Muscle of arm (tissue), 12 donors: ENCODE data around the gene PCSK2. TPM values are rescaled to one million over a fixed set of nuclear protein-coding genes. Genes with fewer than 3 reads are reported as not detected.
A peak's percentile ranks its signal among the peaks of the same experiment; 100 is the strongest.

ENCODE experiments used
- DNase-seq: peaks from one replicate; pipeline ENCODE4 v3.0.0-alpha.2; 2013
- polyA plus RNA-seq, 12 donors: library from polyadenylated mRNA; unstranded; fragments of 120-200 nt; gene quantifications; one replicate each; pipeline ENCODE4 v1.2.1, GENCODE V29; 2013; ENCODE audit not compliant: insufficient read length in 12 of 12

PCSK2 gene
- polyA plus RNA-seq, 12 donors: 0.38 to 13.4 (median 0.73) TPM; not detected in 2

DNA sequence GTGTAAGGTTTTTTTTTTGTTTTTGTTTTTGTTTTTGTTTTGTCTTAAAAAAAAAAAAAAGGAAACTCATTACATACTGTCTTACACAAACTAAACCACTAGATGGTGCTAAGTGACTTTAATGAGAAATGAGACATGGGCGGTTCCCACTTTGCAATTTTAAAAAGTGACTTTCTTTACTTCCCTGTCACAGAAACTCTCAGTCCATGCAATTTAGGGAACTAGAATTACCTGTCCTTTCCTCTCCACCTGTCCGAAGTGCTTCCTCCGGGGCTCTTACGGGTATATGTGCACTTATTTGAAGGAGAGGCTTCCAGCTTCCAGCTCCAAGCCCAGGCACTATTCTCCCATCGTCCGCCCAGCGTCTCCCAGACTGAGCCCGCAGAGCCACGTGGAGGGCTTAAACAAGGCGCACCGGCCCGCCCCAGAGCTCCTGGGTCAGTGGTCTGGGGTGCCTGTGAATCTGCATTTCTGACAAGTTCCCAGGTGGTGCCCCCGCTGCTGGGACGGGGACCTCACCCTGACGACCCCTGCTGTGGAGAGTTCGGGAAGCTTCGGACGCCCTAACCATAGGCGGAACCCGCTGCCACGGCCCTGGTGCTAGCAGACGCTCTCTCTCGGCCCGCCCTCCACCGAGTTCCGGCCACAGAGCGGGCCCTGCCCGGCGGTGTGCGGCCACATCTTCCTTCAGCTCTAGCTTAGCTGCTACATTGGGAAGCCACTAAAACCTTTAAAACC lies 278.2 kb downstream of the PCSK2 start:
- DNase-seq: peak; percentile 75

DNA sequence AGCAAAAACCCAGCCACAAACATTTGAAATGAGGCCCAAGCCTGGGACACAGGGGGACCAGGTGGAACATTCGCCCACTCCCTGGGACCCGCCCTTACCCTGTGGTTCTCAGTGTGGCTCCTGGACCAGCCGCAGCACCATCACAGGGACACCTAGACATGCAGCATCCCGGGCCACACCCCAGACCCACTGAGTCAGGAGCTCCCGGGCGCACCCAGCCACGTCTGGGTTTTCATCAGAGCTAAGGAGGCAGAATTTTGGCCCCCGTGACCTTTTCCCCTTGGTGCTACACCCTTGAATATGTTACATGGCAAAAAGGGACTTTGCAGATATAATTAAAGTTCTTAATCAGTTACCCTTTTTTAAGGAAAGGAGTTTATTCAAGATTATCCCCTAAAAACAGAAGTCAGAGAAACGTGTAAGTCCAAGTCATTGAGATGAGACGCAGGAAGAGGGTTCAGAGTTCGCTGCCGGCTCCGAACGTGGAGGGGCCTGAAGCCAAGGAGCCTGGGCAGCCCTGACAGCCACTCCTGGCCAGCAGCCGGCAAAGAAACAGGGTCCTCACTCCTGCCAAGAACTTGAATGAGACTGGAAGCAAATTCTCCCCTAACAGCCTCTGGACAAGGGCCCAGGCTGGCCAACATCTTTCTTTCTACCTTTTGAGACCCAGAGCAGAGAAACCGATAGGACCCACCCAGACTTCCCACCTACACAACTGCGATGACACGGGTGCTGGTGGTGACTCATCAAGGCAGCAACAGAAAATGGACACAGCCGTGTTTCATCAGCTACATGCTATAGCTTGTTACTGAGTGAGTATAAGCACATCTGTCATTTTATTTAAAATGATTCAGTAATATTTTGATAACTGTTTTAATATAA lies 279.0 kb downstream of the PCSK2 start:
- no peak for DNase-seq

DNA sequence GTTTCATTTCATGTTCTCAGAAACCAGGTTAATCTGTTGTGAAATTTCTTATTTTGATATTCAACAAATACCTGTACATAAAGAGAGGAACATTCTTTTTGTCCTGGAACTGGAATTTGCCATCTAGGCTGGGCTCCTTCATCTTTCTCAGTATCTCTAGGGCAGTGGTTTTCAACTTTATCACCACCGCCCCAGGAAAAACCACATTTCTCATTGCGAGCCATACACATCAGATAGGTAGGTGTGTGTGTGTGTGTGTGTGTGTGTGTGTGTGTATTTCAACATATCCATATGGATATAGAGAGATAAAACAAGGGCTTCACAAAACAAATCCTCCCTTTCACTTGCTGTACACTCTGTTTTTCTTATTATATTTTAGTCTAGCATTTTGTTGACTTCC lies 280.2 kb downstream of the PCSK2 start:
- DNase-seq: no peak

DNA sequence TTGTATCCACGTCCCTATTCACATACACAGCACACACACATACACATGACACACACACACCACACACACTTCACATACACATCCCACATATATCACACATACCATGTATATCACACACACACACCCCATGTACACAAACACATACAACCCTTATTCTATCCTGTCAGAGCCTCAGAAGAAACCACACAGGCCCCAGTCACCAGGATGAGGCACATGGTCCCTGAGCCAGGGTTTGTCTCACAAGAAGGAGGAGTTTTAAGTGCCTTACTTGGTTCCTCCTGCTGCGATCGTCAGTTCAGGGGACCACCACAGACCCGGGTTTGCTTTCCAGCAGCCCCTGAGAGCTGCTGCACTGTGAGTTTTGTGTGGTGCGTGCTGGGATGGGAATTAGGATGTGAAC lies 280.7 kb downstream of the PCSK2 start:
- no peak for DNase-seq

DNA sequence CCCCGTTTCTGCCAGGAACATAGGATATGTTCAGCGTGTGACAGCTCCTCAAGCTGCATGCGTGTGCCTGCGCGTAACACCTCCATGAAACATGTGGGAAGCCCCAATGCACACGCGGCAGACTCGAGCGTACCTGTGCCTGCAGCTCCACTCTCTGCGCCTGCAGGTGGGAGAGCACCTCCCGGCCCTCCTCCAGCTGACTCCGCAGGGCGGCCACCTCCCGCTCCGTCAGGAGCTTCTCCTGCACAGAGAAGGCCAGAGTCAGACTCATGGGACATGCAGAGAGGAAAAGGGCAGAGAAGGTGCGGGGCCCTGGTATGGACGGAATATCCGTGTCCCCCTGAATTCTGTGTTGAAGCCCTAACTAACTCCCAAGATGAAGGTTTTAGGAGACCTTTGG lies 281.9 kb downstream of the PCSK2 start:
- DNase-seq: no peak

DNA sequence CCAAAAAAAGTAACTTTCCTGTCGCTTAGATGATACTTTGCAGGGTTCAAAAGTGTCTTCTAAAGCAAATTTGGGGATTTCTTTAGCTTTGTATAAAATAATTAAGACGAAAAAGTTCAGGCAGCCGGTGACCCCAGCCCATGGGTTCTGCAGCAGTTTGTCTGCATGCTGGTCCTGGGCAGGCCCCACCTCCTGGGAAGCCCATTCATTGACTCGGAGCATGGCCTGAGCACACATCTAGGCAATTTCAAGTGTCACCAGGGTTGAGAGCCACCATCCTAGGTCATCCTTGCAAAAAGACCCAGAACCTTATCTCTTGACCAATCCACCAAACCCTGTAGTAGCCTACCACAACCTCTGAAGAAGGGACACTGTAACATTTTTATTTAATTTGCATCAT lies 283.7 kb downstream of the PCSK2 start:
- no peak for DNase-seq

DNA sequence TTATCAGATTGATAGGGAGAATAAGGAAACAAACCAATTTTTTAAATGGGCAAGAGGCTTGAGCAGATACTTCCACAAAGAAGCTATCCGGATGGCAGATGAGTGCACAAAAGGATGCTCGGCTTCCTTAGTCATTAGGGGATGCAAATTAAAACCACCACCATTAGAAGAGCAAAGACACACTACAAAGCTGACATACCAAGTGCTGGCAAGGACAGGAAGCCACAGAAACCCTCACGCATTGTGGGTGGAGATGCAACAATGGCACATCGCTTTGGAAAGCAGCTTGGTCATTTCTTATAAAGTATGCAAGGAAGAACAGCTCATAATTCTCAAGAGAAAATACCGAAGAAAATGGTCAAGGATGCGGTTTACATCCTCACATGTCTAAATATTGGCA lies 284.6 kb downstream of the PCSK2 start:
- DNase-seq: no peak

DNA sequence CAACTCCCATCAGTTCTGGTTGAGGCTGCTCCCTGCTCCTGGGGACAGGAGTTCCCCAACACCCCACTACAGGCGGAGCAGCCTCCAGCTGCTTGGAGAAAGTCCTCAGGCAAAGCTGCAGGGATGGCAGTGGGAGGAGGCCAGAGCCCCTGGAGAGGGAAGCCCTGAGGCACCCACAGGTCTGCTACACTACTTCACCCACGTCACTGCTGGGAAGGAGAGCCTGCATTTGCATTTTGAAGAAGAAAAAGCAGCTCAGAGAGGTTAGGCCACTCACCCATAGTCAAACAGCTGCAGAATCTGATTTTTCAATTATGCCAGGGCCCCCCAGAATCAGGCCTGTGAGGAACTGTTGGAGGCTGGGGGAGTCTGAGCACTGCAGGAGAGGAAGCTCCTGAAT lies 287.1 kb downstream of the PCSK2 start:
- DNase-seq: no peak

DNA sequence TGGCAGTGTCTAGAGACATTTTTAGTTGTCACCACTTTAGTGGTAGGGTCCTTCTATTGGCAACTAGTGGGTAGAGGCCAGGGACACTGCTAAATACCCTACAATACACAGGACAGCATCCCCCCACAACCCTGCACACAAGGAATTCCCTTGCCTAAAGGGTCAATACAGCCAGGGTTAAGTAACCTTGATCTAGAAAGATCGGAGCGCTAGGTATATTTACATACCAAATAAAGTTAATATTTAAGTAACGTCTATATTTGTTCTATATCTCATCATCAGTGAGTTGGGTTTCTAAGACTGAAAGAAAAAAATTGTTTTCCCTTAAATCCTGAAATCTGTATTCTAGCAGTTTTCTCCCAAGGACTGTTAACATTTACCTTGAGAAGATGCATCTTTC lies 288.2 kb downstream of the PCSK2 start:
- no peak for DNase-seq

DNA sequence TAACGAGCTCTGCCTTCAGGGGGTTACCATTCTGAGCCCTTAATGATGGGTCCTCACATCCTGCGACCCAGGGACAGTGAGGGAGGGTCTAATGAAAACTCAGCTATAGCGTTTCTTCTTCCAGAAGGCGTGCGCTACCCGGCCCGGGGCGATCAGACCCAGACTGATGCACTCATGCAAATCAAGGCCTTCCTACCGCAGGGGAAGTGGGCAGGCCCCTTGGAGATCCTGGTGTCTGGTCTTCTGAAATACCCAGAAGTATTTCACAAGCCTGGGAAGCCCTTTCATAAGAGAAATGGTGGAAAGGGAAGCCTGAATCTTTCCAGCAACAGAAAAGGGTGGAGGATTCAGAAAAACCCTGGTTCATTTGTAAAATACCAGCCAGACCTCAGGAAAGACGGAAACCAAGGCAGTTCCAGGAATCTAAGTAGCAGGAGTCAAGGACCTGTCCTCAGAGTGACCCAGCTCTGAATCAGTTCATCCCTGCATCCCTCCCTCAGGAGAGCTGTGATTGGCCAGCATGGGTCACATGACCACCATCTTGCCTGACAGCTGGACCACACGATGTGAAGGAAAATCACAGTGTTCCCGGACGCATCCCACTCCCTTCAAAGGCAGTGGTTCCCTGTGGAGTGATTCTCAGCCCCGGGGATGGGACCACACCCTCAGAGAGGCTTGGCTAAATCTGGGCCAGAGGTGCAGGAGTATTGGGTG lies 291.7 kb downstream of the PCSK2 start:
- no peak for DNase-seq

DNA sequence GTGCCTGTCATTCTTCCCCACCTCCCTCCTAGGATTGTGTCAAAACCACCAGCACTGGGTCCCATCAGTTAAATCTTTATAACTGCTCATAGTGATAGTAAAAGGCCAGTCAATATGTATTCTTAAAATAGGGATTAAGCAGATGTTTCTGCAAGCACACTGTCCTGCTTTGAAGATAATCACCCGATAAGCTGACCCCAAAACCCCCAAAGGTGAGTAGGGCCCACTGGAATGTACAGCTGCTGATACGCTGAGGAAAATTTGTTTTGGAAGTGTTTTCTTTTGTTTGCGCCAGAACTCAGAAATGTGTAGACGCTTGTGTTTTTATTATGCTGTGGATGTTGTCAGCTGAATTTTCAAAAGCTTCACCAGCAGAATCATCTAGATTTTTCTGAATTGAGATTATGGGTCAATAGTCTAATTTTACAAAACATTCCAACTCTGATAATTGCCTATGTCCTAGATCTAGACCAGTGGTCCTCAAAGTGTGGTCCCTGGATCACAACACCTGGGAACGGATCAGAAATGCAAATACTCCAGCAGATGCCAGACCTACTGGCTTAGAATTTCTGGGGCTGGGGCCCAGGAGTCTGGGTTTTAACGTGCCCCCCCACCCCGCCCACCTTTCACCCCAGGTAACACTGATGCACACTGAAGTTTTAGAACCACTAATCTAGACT lies 292.9 kb downstream of the PCSK2 start:
- no peak for DNase-seq

DNA sequence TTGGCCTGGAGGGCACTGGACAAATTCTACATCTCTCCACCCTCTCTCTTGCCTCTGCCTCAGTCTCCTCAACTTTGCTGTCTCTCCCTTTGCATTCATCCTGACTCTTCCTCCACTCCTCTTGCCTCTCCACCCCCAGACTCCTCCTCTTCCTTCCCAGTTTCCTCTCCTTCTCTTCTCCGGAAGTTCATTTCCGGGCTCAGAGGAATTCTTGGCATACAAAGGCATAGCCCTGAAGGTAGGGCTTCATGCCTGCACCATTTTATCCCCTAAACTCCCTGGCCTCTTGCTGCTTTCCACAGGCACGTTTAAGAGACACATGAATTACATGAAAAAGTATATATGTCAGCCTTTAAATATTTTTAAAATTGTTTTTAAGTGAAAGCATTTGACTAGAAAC lies 293.7 kb downstream of the PCSK2 start:
- DNase-seq: no peak

DNA sequence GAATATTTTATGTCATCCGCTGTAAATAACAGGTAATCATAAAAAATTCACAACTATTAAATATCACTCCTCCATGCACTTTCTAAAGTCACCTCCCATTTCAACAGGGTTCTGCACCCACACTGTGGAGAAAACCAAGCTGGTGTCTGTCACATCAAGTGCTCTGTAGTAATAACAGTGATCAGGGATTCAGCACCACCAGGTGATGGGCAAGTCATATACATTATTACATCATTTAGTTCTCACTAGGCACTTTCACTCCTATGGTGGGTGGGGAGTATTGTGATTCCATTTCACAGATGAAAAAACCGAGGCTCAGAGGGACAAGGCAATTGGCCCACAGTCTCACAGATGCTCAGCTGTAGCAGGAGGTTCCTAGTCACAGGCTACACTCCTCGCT lies 295.7 kb downstream of the PCSK2 start:
- no peak for DNase-seq

DNA sequence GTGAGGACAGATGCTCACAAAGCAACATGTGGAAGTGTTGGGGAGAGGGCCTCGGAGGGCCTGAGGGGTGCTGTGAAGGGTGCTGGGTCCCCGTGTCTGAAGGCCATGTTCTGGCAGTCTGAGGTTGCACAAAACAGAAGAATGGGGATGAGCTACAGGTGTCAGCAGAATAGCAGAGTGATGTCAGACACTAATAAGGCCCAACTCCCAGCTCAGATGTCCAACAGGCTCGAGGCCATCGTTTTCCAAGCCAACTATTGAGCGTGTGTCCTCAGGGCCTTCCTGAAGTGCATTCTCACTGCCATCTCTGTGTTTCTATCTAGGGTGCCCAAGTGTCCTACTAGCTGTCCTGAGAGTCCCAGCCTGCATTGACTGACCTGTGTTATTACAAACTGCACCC lies 296.5 kb downstream of the PCSK2 start:
- no peak for DNase-seq

DNA sequence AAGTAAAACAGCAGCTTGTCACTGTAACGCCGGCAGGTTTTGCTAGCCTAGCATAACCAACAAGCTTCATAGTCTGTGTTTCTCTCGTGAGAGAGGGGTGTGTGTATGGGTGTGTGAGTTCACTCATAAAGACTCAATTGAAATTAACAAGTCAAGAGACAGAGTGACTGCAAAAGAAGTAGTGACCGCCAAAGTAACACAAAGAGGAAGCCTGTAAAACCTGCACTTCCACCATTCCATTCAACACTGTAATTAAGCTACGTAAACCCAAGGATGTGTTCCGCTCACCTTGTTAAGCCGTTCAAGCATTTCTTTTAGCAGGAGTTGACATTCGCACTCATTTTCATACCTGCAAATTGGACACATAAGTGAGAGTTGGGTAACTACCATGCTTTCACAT lies 297.7 kb downstream of the PCSK2 start:
- no peak for DNase-seq

DNA sequence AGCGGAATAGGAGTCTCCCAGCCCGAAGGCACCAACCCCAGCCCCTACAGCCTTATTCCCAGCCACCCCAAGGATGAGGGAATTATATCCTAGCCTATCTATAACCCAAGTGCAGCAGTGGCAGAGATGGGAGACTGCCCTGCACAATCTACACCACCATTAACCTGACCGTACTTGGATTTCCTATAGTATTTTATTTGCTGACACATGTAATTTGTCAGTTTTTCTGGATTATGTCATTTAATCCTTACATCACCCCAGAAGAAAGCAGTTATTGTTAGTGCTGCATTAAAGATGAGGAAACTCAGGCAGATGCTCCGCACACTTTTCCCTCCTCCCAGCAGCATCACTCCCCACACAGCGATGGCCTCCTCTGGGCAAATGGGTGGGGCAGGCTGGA lies 298.3 kb downstream of the PCSK2 start:
- DNase-seq: no peak

DNA sequence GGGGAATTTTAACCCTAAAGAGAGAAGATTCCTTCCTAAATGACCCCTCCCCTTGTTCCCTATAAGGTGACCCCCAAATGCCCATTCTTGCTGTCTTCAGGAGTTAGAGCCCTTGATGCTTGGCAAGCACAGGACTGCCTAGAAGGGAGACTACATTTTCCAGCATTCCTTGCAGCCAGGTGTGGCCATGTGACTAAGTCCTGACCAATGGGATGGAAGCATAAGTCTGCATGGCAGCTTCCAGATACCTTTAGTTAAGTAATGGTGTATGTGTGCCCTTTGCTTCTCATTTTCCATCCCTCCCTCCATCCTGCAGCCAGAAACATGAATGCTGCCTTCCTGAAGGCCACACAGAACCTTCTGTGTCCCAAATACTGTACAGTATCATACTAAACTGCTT lies 298.8 kb downstream of the PCSK2 start:
- no peak for DNase-seq

DNA sequence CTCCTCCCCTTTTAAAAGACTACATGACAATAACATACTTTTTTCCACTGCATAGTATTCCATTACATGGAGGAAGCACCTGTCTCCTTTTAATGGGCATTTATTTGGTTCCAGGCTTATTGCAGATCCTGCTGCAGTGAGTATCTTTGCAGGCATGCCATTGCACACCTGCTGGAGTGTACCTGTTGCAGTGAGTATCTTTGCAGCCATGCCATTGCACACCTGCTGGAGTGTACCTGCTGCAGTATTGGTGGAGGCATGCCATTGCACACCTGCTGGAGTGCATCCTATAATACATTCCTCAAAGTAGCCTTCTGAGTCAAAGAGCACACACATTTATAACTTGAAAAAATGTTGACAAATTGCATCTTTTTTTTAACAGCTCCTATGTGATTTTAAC lies 302.7 kb downstream of the PCSK2 start:
- DNase-seq: no peak

DNA sequence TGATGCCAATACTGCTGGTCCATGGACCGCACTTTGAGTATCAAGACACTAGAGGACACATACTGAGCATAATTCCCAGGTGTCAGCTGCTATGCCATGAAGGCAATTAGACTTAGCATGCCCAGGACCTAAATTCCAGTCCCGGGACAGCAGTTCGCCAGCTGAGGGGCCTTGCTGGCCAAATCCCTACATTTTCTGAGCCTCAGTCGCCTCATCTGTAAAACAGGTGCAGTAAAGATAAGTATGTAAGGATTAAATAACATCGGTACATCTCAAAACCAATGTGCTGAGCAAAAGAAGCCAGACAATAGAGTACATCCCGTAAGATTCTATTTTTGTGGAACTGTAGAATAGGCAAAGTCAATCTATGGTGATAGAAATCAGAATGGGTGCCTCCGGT lies 303.3 kb downstream of the PCSK2 start:
- DNase-seq: no peak

DNA sequence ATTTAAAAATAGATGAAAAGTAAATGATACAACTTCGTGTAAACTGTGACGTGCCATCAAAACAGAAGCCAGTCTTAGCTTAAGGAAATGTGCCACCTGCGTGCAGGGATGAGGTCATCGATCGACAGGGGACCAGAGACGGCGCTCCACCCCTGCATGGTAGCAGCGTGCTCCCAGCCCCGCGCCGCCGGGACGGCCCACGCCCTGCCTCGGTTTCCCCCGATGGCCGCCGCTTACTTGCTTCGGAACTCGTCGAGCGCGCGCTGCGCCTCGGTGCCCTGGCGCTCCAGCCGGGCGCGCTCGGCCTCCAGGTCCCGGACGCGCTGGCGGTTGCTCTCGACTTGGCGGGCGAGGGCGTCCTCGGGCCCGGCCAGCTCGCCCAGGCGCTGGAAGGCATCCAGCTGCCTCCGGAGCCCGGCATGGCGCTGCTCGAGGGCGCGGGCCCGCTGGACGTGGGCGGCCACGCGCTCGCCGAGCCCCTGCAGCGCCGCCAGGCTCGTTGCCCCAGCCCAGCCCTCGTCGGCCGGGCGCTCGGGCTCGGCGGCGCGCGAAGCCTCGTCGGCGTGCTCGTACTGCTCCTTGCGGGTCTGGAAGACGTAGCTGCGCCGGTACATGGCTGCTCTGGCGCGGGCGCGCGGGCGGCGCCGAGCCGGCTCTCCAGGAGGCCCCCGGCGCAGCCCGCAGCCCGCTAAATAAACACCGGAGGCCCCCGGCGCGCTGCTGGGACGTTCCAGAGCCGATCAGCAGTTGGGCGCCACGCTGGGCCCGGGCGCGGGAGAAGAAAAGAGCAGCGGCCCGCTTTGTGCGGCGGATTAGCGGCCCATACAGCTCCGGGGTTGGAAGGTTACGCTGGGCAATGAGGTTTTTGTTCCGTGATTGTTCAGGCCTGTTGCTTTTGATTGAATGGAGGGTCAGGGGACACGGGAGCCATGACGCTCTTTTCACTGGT lies 304.1 kb downstream of the PCSK2 start, which contains the start of gene BFSP1:
Gene BFSP1, minus strand, starts transcription at position 664 of the 949 bp plus-strand sequence. Its CDS starts 50 bp downstream, at position 614.
- peak; percentile 55 for DNase-seq

DNA sequence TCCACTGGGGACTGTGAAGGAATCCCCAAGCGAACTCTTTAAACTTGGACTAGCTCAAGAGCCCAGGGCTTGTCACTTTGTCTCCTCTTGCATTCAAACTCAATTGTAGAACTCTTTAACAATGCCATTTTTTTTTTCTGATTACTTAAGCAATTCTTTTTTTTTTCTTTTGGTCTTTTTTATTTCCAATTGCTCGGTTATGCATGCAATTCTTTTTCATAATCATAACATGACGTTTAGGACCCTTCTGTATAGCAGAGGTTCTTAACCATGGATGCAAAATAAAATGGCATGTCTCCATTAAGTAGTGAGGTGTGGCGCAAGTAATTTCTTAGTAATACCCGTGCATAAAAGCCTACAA lies 304.8 kb downstream of the PCSK2 start:
- DNase-seq: no peak
